HepG2 (cell line): ENCODE measurements around the gene DRC7. TPM values are rescaled to one million over a fixed set of nuclear protein-coding genes. Genes with fewer than 3 reads are reported as not detected.

Experiments
- AHR ChIP-seq: IDR thresholded peaks from 2 replicates; pipeline ENCODE4 v1.6.1; 2018; ENCODE audit warnings: missing genetic modification reagents, missing compliant biosample characterization
- ATF7 ChIP-seq, 2 experiments: fragments of 450-650 bp in 1 of 2; sonication (generic) in 1 of 2; formaldehyde crosslinking in 1 of 2; IDR thresholded peaks; 2 replicates each; pipeline versions ENCODE4 v1.4.0 to v1.6.1; 2016 to 2020; ENCODE audit warnings: antibody characterized with exemption in 1 of 2, mild to moderate bottlenecking in 1 of 2, missing genetic modification reagents in 1 of 2
- FOXP1 ChIP-seq, 2 experiments: fragments of 450-650 bp in 1 of 2; IDR thresholded peaks; 2 replicates each; pipeline ENCODE4 v1.6.1; 2017 to 2018; ENCODE audit warnings: antibody characterized with exemption in 1 of 2
- HNF1A ChIP-seq, 2 experiments: sonication (generic) in 1 of 2; formaldehyde crosslinking in 1 of 2; IDR thresholded peaks; 2 replicates each; pipeline versions ENCODE4 v1.4.0 to v1.6.1; 2016 to 2020; ENCODE audit warnings: borderline replicate concordance in 1 of 2, low read depth in 1 of 2, mild to moderate bottlenecking in 1 of 2, missing genetic modification reagents in 1 of 2
- MIXL1 ChIP-seq: IDR thresholded peaks from 2 replicates; pipeline ENCODE4 v1.6.1; 2016
- REL ChIP-seq: sonication (generic); formaldehyde crosslinking; conservative IDR thresholded peaks from 2 replicates; pipeline ENCODE4 v1.8.0; 2022; ENCODE audit warnings: mild to moderate bottlenecking, missing genetic modification reagents, moderate library complexity
- RXRA ChIP-seq: sonication (generic); formaldehyde crosslinking; IDR thresholded peaks from 2 replicates; pipeline ENCODE4 v1.5.1; 2020; ENCODE audit warnings: missing genetic modification reagents
- SNRNP70 ChIP-seq: fragments of 200-400 bp; formaldehyde crosslinking; IDR thresholded peaks from 2 replicates; pipeline ENCODE4 v1.6.1; 2017; ENCODE audit warnings: mild to moderate bottlenecking, low read depth, low read length, moderate library complexity
- SOX6 ChIP-seq, 2 experiments: fragments of 450-650 bp in 1 of 2; sonication (generic) in 1 of 2; formaldehyde crosslinking in 1 of 2; IDR thresholded peaks; 2 replicates each; pipeline versions ENCODE4 v1.4.0 to v1.6.1; 2017 to 2020; ENCODE audit warnings: antibody characterized with exemption in 1 of 2, mild to moderate bottlenecking in 1 of 2, missing genetic modification reagents in 1 of 2
- SRF ChIP-seq: IDR thresholded peaks from 2 replicates; pipeline ENCODE4 v1.6.1; 2011; ENCODE audit warnings: mild to moderate bottlenecking, low read depth, low read length, moderate library complexity
- TOE1 ChIP-seq: sonication (generic); formaldehyde crosslinking; IDR thresholded peaks from 2 replicates; pipeline ENCODE4 v1.4.0; 2020; ENCODE audit warnings: mild to moderate bottlenecking, missing genetic modification reagents
- UBTF ChIP-seq: sonication (generic); formaldehyde crosslinking; IDR thresholded peaks from 2 replicates; pipeline ENCODE4 v1.4.0; 2020; ENCODE audit warnings: mild to moderate bottlenecking, missing genetic modification reagents
- ZGPAT ChIP-seq: IDR thresholded peaks from 2 replicates; pipeline ENCODE4 v1.6.1; 2016; ENCODE audit warnings: mild to moderate bottlenecking
- ZNF24 ChIP-seq: fragments of 450-650 bp; IDR thresholded peaks from 2 replicates; pipeline ENCODE4 v1.6.1; 2017; ENCODE audit warnings: antibody characterized with exemption, mild to moderate bottlenecking
- ZNF776 ChIP-seq: sonication (generic); formaldehyde crosslinking; IDR thresholded peaks from 2 replicates; pipeline ENCODE4 v1.4.0; 2020; ENCODE audit warnings: mild to moderate bottlenecking, missing genetic modification reagents
- ZNF891 ChIP-seq: sonication (generic); formaldehyde crosslinking; IDR thresholded peaks from 2 replicates; pipeline ENCODE4 v1.5.0; 2020; ENCODE audit warnings: mild to moderate bottlenecking, missing genetic modification reagents
- ZSCAN22 ChIP-seq: sonication (generic); formaldehyde crosslinking; IDR thresholded peaks from 2 replicates; pipeline ENCODE4 v1.4.0; 2020; ENCODE audit warnings: mild to moderate bottlenecking, missing genetic modification reagents
- polyA plus RNA-seq, 8 experiments: library from polyadenylated mRNA; depleted of rRNA in 3 of 8; stranded (reverse) in 7 of 8; unstranded in 1 of 8; fragments of >200 nt; fragmentation: Illumina TruSeq in 4 of 8; extraction: Trizol in 4 of 8; gene quantifications; 2 replicates each; pipeline versions ENCODE4 v1.2.1 to v1.2.3, GENCODE V29; 2011 to 2016; ENCODE audit warnings: low read depth in 4 of 8, missing spikeins in 1 of 8, mixed read lengths in 1 of 8; ENCODE audit not compliant: insufficient read depth in 1 of 8
- total RNA-seq, 5 experiments: library from RNA; depleted of rRNA; stranded (reverse); fragments of >200 nt; fragmentation: Illumina TruSeq; extraction: Trizol; gene quantifications; 2 replicates each; pipeline ENCODE4 v1.2.3, GENCODE V29; 2016; ENCODE audit warnings: low read depth in 1 of 5
- TF ChIP-seq, protein P1 (sequence below): sonication (generic); formaldehyde crosslinking; IDR thresholded peaks from 2 replicates; pipeline ENCODE4 v1.4.0; 2020; ENCODE audit warnings: missing genetic modification reagents
- TF ChIP-seq, protein P2 (sequence below): IDR thresholded peaks from 2 replicates; pipeline ENCODE4 v1.6.1; 2016; ENCODE audit warnings: control low read depth

The DRC7 gene
- total and polyA plus RNA-seq, 2 of the 13 experiments (the other 11 are each of a cell fraction or from before 2014, with no cell fraction given) = 2.7 to 3.4 TPM

- TF ChIP-seq UBTF (CRISPR knock-in tag) (no peak), SRF (no peak), ATF7 (IDR thresholded peaks at IDR 0.05) (no peak), ATF7 (CRISPR knock-in tag; IDR thresholded peaks at IDR 0.05) (no peak), MIXL1 (CRISPR knock-in tag) (no peak), TOE1 (CRISPR knock-in tag) (no peak), REL (CRISPR knock-in tag) (no peak), ZNF24 (no peak), FOXP1 (IDR thresholded peaks at IDR 0.05) (no peak), FOXP1 (CRISPR knock-in tag; IDR thresholded peaks at IDR 0.05) (no peak), AHR (CRISPR knock-in tag) (peak; percentile 30; the same call in 1 of the 2 replicates), SNRNP70 (no peak), ZGPAT (CRISPR knock-in tag) (no peak), ZSCAN22 (CRISPR knock-in tag) (no peak), RXRA (CRISPR knock-in tag) (no peak), ZNF891 (no peak), ZNF776 (CRISPR knock-in tag) (no peak; the same call in 1 of the 2 replicates), HNF1A (IDR thresholded peaks at IDR 0.05; ENCODE audit: low read depth) (no peak), HNF1A (CRISPR knock-in tag; IDR thresholded peaks at IDR 0.05; ENCODE audit: borderline replicate concordance) (no peak), SOX6 (IDR thresholded peaks at IDR 0.05) (no peak), SOX6 (CRISPR knock-in tag; IDR thresholded peaks at IDR 0.05) (no peak)
- TF ChIP-seq, protein P1, sequence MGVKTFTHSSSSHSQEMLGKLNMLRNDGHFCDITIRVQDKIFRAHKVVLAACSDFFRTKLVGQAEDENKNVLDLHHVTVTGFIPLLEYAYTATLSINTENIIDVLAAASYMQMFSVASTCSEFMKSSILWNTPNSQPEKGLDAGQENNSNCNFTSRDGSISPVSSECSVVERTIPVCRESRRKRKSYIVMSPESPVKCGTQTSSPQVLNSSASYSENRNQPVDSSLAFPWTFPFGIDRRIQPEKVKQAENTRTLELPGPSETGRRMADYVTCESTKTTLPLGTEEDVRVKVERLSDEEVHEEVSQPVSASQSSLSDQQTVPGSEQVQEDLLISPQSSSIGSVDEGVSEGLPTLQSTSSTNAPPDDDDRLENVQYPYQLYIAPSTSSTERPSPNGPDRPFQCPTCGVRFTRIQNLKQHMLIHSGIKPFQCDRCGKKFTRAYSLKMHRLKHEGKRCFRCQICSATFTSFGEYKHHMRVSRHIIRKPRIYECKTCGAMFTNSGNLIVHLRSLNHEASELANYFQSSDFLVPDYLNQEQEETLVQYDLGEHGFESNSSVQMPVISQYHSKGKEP (CRISPR knock-in tag) = 0 out of 2 replicates have a peak, but pooled peaks have one; percentile 23
- TF ChIP-seq, protein P2, sequence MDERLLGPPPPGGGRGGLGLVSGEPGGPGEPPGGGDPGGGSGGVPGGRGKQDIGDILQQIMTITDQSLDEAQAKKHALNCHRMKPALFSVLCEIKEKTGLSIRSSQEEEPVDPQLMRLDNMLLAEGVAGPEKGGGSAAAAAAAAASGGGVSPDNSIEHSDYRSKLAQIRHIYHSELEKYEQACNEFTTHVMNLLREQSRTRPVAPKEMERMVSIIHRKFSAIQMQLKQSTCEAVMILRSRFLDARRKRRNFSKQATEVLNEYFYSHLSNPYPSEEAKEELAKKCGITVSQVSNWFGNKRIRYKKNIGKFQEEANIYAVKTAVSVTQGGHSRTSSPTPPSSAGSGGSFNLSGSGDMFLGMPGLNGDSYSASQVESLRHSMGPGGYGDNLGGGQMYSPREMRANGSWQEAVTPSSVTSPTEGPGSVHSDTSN (CRISPR knock-in tag) = no peak
These were observed 41.3 kb downstream of the DRC7 start, which contains the start of gene KATNB1 (continued) for GRCh38 chr16:57735755-57736418.
